Esophagus muscularis mucosa (tissue), 4 donors: ENCODE results near the gene PCNX2. TPM values are rescaled to one million over a fixed set of nuclear protein-coding genes. Genes with fewer than 3 reads are reported as not detected.

Source experiments
- DNase-seq: peaks from one replicate; pipeline ENCODE4 v3.0.0-alpha.2; 2017; ENCODE audit errors: extremely low spot score
- H3K27ac ChIP-seq, 4 donors: fragments of 200-600 bp; sonication (generic); replicated peaks in 1 of 4; 1 replicate in 3 of 4; 2 replicates in 1 of 4; pipeline ENCODE4 v1.5.1; 2016 to 2019; ENCODE audit warnings: mild to moderate bottlenecking in 1 of 4
- H3K27me3 ChIP-seq, 4 donors: fragments of 200-600 bp; sonication (generic); one replicate each; pipeline versions ENCODE4 v1.5.1 to v1.6.0; 2016 to 2019
- H3K36me3 ChIP-seq, 4 donors: fragments of 200-600 bp; sonication (generic); one replicate each; pipeline ENCODE4 v1.5.1; 2016 to 2019
- H3K4me1 ChIP-seq, 4 donors: fragments of 200-600 bp; sonication (generic); one replicate each; pipeline ENCODE4 v1.5.1; 2016 to 2019
- H3K4me3 ChIP-seq, 4 donors: fragments of 200-600 bp; sonication (generic); 1 replicate in 2 of 4; 2 replicates in 2 of 4; pipeline ENCODE4 v1.5.1; 2016 to 2019; ENCODE audit warnings: mild to moderate bottlenecking in 4 of 4, moderate library complexity in 1 of 4
- H3K9me3 ChIP-seq, 4 donors: fragments of 200-600 bp; sonication (generic); 1 replicate in 3 of 4; 2 replicates in 1 of 4; pipeline ENCODE4 v1.5.1; 2016 to 2019
- CTCF ChIP-seq, 3 experiments: fragments of 200-600 bp in 2 of 3; fragments of 450-650 bp in 1 of 3; sonication (generic) in 2 of 3; IDR thresholded peaks; one replicate each; pipeline ENCODE4 v1.5.1; 2017 to 2019; ENCODE audit warnings: antibody characterized with exemption in 3 of 3, mild to moderate bottlenecking in 2 of 3, moderate library complexity in 1 of 3
- EP300 ChIP-seq: sonication (generic); formaldehyde crosslinking; IDR thresholded peaks from one replicate; pipeline ENCODE4 v1.6.1; 2017; ENCODE audit warnings: antibody characterized with exemption
- POLR2A ChIP-seq: fragments of 450-650 bp; IDR thresholded peaks from one replicate; pipeline ENCODE4 v1.6.1; 2017; ENCODE audit warnings: antibody characterized with exemption, moderate library complexity, mild to moderate bottlenecking, low read depth
- POLR2AphosphoS5 ChIP-seq, 2 donors: sonication (generic); formaldehyde crosslinking; IDR thresholded peaks; one replicate each; pipeline ENCODE4 v1.6.1; 2017; ENCODE audit warnings: antibody characterized with exemption in 2 of 2
- WGBS: methylation state at CpG from one replicate; pipeline ENCODE4 v1.1.5; 2018; 5-methylcytosine and 5-hydroxymethylcytosine counted together
- intact Hi-C: fragments of 100-400 bp; cut with DNase I; formaldehyde crosslinking; loops from one replicate; pipeline ENCODE4 v1.15.1; 2023
- total RNA-seq, 4 donors: library from RNA; depleted of rRNA; stranded (reverse); fragments of >200 nt; gene quantifications; one replicate each; pipeline versions ENCODE4 v1.1.0 to v1.2.1, GENCODE V29; 2016

The PCNX2 gene
- total RNA-seq, 4 donors from 2014 or later = 5.7 to 23.3 (median 7.9) TPM

GRCh38 chr1:233255145-233255544 is 40.4 kb downstream of the PCNX2 start:
- Histone ChIP-seq H3K36me3 (peaks cover 0 to 23% (median 10%) of the 10 kb centered on the region in 4 donors), H3K4me1 (peaks cover 3 to 39% (median 17%) of the 10 kb centered on the region in 4 donors), H3K27ac (no peak overlapping the region), H3K27me3 (no peaks in the 10 kb centered on the region), H3K4me3 (no peak overlapping the region), H3K9me3 (no peaks in the 10 kb centered on the region)
- DNase-seq = no peak
- intact Hi-C loops = no loop called here
- no peak for TF ChIP-seq EP300
- WGBS = 100% methylated on average over 5 of the region's 5 CpGs

- Histone ChIP-seq H3K27me3 (no peaks in the 10 kb centered on the region), H3K9me3 (no peaks in the 10 kb centered on the region), H3K4me3 (no peak overlapping the region), H3K4me1 (peaks cover 3 to 43% (median 17%) of the 10 kb centered on the region in 4 donors), H3K27ac (no peak overlapping the region), H3K36me3 (peaks cover 0 to 16% (median 5%) of the 10 kb centered on the region in 4 donors)
- intact Hi-C loops = no loop called here
- DNase-seq = no peak
- WGBS = 33% methylated on average over 1 of the region's 1 CpG
- TF ChIP-seq EP300 (no peak), POLR2A (no peak), CTCF (IDR thresholded peaks at IDR 0.05) (no peak), POLR2AphosphoS5 (IDR thresholded peaks at IDR 0.05) (no peak)
Observed at GRCh38 chr1:233253832-233254331, 41.6 kb downstream of the PCNX2 start.

- no peak for TF ChIP-seq EP300
- TF ChIP-seq POLR2A = no peak
- no peak for TF ChIP-seq CTCF (IDR thresholded peaks at IDR 0.05)
- no peak for TF ChIP-seq POLR2AphosphoS5 (IDR thresholded peaks at IDR 0.05)
- WGBS = 94% methylated on average over 4 of the region's 4 CpGs
- intact Hi-C loops = no loop called here
- Histone ChIP-seq H3K36me3 (peaks cover 0 to 10% (median 1%) of the 10 kb centered on the region in 4 donors), H3K4me1 (peaks cover 3 to 43% (median 17%) of the 10 kb centered on the region in 4 donors), H3K27ac (no peak overlapping the region), H3K9me3 (no peaks in the 10 kb centered on the region), H3K27me3 (no peaks in the 10 kb centered on the region), H3K4me3 (no peak overlapping the region)
- DNase-seq = no peak
Observed at GRCh38 chr1:233253231-233253831, 42.2 kb downstream of the PCNX2 start.

- Histone ChIP-seq H3K36me3 (peaks cover 0 to 1% (median 0%) of the 10 kb centered on the region in 4 donors), H3K27ac (peak overlapping the region in 1 of 4 donors; percentile 47), H3K4me1 (peaks cover 3 to 43% (median 17%) of the 10 kb centered on the region in 4 donors), H3K27me3 (no peaks in the 10 kb centered on the region), H3K4me3 (no peak overlapping the region), H3K9me3 (no peaks in the 10 kb centered on the region)
- no peak for TF ChIP-seq POLR2A
- no peak for TF ChIP-seq POLR2AphosphoS5 (IDR thresholded peaks at IDR 0.05)
- TF ChIP-seq EP300 = no peak
- TF ChIP-seq CTCF (IDR thresholded peaks at IDR 0.05) = no peak
- intact Hi-C loops = no loop called here
- WGBS = 11% methylated on average over 2 of the region's 2 CpGs
- no peak for DNase-seq
Observed at GRCh38 chr1:233252441-233252840, 43.1 kb downstream of the PCNX2 start.

GRCh38 chr1:233251201-233251720 is 44.3 kb downstream of the PCNX2 start:
- H3K36me3 ChIP-seq = no peaks in the 10 kb centered on the region
- TF ChIP-seq EP300 (no peak), CTCF (IDR thresholded peaks at IDR 0.05) (no peak), POLR2AphosphoS5 (IDR thresholded peaks at IDR 0.05) (no peak)
- no peak for DNase-seq
- H3K27ac ChIP-seq = no peak overlapping the region
- 94% methylated on average over 4 of the region's 4 CpGs for WGBS
- intact Hi-C loops = no loop called here
- H3K4me3 ChIP-seq = no peak overlapping the region
- peaks cover 3 to 43% (median 17%) of the 10 kb centered on the region in 4 donors for H3K4me1 ChIP-seq
- H3K27me3 ChIP-seq = no peaks in the 10 kb centered on the region
- no peaks in the 10 kb centered on the region for H3K9me3 ChIP-seq
